GM20000 (cell line): ENCODE data around the gene TMEM175.

Experiments used
- DNase-seq: peaks from one replicate; pipeline ENCODE4 v3.0.0; 2012; ENCODE audit warnings: low spot score
- TF ChIP-seq, protein P1 (sequence below): IDR thresholded peaks from 2 replicates; pipeline ENCODE4 v1.5.1; 2012; ENCODE audit warnings: mild to moderate bottlenecking, control low read depth; ENCODE audit errors: extremely low read depth, missing control alignments

The TMEM175 gene

DNA sequence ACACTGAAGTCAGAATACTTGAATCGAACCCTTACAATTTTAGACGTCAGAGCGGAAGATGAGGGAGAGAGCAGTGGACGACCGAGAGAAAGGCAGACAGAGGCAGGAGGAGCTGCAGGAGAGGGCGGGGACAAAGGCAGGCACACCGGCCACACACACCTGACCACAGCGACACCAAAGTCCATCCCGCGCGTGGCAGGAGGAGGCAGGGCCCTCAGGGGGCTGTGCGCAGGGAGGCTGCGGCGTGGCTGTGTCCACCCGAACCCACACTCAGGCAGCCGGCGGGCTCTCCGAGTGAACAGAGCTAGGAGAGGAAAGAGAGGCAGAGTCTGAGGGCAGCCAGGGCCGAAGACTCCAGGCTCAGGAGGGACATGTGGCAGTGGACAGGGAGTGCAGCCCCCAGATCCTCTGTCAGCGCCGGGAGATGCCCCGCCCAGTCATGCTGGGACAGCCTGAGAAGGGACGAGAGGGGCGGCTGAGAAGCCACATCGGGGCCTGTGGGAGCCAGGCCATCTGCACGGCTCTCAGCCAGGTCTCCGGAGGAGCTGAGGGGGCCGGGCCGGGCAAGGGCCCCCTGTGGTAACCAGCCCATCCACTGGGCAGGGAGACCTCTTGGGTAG, 20.3 kb upstream of the TMEM175 start:
- TF ChIP-seq, protein P1, sequence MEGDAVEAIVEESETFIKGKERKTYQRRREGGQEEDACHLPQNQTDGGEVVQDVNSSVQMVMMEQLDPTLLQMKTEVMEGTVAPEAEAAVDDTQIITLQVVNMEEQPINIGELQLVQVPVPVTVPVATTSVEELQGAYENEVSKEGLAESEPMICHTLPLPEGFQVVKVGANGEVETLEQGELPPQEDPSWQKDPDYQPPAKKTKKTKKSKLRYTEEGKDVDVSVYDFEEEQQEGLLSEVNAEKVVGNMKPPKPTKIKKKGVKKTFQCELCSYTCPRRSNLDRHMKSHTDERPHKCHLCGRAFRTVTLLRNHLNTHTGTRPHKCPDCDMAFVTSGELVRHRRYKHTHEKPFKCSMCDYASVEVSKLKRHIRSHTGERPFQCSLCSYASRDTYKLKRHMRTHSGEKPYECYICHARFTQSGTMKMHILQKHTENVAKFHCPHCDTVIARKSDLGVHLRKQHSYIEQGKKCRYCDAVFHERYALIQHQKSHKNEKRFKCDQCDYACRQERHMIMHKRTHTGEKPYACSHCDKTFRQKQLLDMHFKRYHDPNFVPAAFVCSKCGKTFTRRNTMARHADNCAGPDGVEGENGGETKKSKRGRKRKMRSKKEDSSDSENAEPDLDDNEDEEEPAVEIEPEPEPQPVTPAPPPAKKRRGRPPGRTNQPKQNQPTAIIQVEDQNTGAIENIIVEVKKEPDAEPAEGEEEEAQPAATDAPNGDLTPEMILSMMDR, result no peak

DNA sequence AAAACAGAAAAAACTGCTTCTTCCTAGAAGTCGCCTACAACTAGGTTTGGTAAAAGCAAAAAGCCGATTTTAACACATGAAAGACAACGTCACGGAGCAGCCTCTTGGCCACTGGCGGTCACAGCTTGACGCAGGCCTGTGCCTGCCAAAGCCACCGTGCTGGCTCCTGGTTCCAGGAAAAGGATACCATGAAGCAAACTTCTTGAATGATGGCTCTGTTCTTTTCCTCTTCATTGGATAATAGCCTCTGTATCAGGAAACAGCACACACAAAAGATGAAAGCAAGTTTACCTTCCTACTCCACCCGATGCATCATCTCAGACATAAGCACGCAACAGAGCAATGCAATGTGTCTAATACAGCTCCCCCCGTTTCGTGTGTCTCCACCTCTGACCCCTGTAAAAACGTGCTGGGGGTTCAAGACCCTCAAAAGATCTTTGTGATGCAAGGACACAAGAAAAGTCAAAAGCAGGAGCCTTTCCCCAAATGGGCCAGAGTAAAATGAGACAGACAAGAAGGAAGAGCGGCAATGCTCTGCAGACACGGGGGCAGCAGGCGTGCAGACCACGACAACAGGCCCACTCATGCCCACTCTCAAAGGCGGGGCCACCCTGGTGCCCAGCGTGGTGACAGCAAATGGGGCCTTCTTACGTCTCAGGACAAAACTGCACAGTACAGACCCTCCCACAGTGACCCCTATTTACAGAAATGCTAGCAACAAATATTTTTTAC, 19.5 kb upstream of the TMEM175 start:
- TF ChIP-seq, protein P1, result no peak
- no peak for DNase-seq

More for the DNA sequence above, 20.3 kb upstream of the TMEM175 start:
- no peak for DNase-seq

DNA sequence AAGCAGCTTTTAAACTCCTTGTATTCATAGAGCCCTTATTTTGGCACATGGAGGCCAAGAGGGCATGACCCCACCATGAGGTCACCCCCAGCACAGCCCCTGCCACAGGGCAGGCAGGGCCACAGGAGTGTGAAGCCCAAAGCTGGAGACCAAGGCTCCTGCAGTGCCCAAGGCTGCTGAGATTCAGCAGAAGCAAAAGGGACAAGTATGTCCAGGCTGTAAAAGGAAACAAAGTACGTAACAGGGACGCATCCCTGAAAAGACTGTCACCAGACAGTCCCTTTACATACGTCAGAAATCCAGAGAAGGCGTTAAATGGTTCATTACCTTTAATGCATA, 19.0 kb upstream of the TMEM175 start:
- TF ChIP-seq, protein P1, result no peak
- DNase-seq, result no peak

DNA sequence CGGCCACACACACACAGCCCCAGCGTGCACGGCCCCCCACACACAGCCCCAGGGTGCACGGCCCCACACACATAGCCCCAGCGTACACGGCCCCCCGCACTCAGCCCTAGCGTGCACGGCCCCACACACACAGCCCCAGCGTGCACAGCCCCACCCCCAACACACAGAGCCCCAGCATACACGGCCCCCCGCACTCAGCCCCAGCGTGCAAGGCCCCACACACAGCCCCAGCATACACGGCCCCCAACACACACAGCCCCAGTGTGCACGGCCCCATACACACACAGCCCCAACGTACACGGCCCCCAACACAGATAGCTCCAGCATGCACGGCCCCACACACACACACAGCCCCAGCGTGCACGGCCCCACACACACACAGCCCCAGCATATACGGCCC, 17.7 kb upstream of the TMEM175 start:
- TF ChIP-seq, protein P1, result no peak
- no peak for DNase-seq

DNA sequence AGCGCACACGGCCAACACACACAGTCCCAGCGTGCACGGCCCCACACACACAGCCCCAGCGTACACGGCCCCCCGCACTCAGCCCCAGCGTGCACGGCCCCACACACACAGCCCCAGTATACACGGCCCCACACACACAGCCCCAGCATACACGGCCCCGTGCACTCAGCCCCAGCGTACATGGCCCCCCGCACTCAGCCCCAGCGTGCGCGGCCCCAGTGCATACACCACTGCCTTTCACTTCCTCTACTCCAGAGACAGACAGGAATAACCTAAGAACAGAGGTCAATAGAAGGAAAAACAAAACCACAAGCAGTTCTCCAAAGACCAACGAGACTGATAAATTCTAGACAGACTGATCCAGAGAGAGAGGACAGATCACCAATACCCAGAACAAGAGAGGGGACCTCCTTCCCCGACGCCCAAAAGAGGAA, 17.2 kb upstream of the TMEM175 start:
- TF ChIP-seq, protein P1, result no peak

DNA sequence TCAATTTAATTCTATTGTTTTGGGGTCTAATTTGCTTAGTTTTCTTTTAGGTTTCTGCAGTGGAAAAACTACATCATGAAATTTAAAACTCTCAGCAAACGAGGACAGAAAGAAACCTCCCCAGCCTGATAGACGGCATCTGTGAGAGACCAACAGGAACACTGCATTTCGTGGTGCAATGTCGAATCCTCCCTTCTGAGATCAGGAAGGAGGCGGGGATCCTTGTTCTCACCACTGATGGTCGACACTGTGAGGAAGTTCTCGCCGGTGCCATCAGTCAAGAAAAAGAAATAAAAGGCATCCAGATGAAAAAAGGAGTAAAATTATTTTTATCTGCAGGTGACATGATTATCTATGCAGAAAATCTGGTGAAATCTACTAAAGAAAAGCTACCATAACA, 16.7 kb upstream of the TMEM175 start:
- TF ChIP-seq, protein P1, result no peak
- no peak for DNase-seq

More for the DNA sequence above, 17.2 kb upstream of the TMEM175 start:
- no peak for DNase-seq

DNA sequence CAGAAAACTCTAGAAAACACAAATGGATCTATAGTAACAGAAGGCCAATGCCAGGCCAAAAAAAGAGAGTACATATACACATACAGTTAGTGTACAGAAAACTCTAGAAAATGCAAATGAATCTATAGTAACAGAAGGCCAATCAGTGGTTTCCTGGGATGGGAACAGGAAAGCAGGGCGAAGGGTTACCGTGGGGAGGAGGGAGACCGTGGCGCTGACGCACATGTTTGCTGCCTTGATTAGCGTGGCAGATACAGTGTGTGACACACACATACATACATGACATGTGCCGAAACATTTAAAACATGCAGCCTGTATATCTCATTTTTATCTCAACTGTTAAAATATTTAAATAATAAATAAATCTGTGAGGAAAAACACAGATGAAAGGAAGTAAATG, 14.8 kb upstream of the TMEM175 start:
- TF ChIP-seq, protein P1, result no peak
- DNase-seq, result no peak
